CD4-positive, alpha-beta T cell treated with Interleukin-2 at 100 ng/mL for 4 hours (primary cell): ENCODE measurements around the gene UMOD.

ENCODE experiments used
- DNase-seq: peaks from one replicate; pipeline ENCODE4 v3.0.0-alpha.2; 2020; ENCODE audit warnings: low spot score

UMOD gene

DNA sequence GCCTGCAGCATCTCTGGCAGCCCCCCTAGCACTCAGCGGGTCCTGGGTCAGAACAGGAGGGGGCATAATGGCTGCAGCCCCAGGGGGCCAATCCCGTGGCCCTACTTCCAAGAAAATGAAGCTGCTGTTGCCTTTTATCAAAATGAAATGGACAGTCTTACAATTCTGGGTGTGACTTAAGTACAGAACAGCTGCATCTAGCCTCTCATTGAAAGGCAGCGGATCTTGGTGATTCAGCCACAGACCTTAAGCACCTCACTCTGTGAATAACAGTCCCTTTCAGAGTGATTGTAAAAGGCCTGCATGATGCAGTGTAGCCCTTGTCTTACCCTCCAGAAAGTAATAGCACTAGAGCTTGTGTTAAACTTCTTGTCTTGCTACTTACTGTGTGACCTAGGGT, 11.5 kb upstream of the UMOD start:
- DNase-seq = no peak

- no peak for DNase-seq
Observed at GRCh38 chr16:20363191-20363590, 10.7 kb upstream of the UMOD start.

DNA sequence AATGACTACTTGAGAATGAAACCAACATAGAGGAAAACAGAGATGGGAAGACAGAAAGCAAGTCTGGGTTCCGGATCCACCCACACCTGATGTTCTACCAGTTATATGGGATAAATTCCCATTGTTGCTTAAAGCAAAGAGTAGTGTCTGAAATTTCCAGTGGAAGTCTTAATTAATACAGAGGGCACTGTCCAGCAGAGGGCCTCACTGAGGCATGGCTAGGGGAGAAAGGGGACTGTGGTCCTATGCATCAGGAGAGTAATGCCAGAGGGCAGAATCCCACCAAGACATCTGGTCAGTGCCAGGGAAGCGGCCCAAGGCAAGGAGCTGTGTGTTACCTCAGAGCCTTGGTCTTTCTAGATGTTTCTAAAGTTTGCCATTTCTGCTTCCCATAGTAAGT, 7.5 kb upstream of the UMOD start:
- DNase-seq = no peak

GRCh38 chr16:20355114-20355782, 2.7 kb upstream of the UMOD start:
- DNase-seq = no peak

GRCh38 chr16:20353379-20353778, 864 bp upstream of the UMOD start:
- no peak for DNase-seq

DNA sequence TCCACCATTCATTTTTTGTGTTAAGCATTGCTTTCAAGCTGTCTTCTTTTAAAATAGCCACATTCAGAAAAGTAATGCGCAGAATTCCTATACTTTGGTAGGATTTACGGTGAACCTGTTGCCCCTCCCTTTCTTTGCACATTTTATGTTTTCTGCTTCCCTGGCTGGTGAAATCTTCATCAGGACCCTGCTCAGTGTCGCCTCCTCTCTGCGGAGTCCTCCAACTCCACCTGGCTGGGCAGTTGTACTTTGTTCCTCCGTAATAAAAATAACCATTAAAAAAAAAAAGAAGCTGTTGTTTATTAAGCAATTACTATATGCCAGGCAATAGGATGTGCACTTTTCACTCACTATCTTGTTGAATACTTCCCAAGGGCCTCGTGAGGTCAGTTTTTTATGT, 2.9 kb downstream of the UMOD start:
- no peak for DNase-seq

DNA sequence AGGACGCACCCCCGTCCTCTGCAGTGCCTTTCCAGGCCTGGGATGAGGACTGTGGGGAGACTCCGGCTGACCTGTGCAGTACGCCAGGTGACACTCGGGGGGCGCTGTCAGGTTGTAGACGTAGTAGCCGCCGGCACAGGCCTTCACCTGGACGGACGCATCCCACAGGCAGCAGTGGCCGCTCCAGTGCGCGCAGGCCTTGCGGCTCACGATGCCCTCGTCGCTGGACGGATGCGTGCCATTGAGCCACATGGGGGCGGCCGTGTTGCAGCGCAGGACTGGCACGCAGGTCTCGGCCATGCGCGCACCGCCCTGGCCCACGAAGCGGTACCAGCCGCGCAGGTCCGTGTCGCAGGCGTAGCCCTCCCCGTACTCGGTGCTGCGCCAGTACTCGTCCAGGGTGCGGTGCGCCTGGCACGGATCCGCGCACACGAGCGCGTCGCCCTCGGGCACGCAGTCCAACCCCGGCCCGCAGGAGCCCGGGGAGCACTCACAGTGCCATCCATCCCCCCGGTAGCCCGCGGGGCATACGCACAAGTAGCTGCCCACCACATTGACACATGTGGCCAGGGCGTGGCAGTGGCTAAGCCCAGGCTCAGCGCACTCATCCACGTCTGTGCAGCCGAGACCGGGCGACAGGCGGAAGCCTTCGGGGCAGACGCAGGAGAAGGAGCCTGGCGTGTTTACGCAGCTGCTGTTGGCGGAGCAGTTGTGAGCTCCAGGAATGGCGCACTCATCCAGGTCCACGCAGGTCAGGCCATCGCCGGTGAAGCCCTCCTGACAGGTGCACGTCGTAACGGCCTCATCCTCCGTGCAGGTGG, 3.9 kb downstream of the UMOD start:
- no peak for DNase-seq

DNA sequence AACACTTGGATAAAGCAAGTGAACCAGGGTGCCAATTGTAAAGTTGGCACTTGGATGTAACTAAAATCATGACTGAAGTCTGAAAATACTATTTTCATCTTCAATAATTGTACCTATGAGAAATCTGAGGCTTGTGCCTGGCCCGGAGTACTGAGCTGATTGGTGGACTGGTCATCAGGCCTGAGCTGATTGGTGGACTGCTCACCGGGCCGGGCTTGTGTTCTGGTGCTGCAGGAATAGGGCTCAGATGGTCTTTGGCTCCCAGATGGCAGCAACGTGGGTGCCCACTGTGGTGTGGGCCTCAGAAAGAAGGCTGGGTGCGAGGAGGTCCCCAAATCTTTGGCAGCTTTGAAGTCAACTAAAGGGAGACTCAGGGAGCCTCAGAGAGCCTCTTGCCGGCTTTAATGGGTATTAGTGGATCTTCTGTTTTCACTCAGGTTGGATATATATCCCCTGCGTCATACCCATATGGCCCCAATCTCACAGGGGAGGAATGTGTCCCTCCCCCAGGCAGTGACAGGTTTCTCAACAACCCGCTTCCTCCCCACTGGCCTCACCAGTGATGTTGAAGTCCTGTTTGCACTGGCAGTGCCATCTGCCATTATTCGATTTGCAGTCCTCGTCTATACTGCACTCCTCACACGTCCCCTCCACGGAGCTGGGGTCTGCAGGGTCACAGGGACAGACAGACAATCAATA, 4.7 kb downstream of the UMOD start:
- DNase-seq = no peak

DNA sequence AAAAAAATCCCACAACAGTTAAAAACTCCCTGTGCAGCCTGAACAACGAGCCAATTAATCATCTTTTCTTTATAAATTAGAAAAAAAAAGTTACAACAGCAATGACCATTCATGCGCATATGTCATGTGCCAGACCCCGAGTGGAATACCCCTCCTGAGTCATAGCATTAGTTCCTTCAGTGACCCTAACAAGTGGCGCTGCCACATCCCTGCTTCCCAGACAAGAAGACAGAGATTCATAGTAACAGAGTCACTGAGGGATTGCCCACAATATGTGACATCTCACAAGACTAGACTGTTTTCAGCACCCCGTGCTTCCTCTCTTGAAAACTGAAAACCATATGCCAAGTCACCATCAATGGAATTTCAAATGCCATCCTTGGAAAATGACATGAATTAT, 7.9 kb downstream of the UMOD start:
- DNase-seq = no peak

GRCh38 chr16:20339744-20340143, 12.8 kb downstream of the UMOD start:
- no peak for DNase-seq

DNA sequence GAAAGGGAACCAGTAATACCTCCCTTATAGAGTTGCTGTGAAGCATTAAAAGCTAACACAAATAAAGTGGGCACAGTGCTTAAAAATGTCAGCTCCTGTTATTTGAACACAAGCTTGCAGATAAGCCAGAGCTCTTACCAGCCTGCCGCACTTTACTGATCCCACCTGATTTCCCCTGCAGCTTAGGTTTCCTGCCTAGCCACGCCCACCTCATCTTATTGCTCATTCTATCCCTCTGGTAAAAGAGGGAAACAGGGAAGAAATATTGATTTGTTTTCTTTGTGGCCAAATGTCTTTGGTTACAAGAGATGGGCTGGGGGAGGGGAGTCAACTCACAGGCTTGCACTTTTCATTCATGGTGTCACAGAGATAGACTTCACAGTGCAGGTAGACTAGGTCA, 15.6 kb downstream of the UMOD start:
- DNase-seq = no peak

- no peak for DNase-seq
Observed at GRCh38 chr16:20334396-20334795, 18.1 kb downstream of the UMOD start.

GRCh38 chr16:20333120-20333519, 19.4 kb downstream of the UMOD start:
- DNase-seq = no peak

GRCh38 chr16:20332411-20332810, 20.1 kb downstream of the UMOD start:
- DNase-seq = no peak

GRCh38 chr16:20331635-20332034, 20.9 kb downstream of the UMOD start:
- DNase-seq = no peak

GRCh38 chr16:20329392-20330138, 22.9 kb downstream of the UMOD start:
- no peak for DNase-seq

DNA sequence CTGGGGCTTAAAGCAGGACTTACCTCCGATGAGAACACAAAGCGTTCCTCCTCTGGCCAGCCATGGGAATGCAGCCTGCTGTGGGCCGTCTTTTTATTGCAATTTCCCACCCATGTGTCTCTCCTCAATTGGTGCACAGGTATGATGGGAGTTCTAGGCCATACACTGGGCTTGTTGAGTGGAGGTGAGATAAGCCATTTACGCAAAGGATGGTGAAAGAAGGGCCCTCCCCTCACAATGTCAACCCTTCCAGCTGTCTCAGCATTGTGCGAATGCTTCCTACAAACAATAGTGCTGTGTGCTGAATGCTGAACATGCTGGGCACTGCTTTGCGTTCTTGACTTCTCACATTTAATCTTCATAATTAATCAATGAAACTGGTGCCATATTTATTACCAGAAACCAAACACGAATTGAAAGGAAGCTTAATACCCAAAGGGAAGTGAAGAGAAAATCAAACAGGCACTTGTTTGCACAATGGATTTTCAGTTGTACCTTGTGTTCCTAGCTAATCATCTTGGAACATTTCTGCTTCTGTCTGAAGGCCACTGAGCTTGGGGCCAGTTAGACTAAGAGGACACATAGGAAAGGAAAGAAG, 25.0 kb downstream of the UMOD start, which contains the start of gene GP2:
Gene GP2 (minus strand): TSS at position 70 of the 598 bp plus-strand sequence. CDS start 1,082 bp downstream, outside the sequence.
- DNase-seq = no peak

- DNase-seq = no peak
Observed at GRCh38 chr16:20326321-20326720, 26.2 kb downstream of the UMOD start.

DNA sequence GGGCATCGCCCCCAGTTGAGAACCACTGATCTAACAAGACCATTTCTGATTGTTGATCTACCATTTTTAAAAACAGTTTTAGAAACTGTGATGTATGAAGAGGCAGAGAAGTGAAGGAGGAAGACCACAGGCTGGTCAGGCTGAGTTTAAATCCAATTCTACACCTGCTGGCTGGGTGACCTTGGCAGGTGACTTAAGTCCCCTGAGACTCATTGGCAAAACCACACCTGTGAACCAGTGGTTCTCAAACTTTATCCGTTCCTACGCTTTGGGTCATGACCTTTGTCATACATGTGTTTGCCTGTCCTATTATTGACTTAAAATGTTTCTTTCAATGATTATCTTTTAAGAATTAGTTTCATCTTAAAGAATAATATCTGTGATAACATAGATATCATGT, 27.5 kb downstream of the UMOD start:
- DNase-seq = no peak

GRCh38 chr16:20323591-20324117, 28.9 kb downstream of the UMOD start:
- no peak for DNase-seq

- no peak for DNase-seq
Observed at GRCh38 chr16:20322696-20323095, 29.8 kb downstream of the UMOD start.

DNA sequence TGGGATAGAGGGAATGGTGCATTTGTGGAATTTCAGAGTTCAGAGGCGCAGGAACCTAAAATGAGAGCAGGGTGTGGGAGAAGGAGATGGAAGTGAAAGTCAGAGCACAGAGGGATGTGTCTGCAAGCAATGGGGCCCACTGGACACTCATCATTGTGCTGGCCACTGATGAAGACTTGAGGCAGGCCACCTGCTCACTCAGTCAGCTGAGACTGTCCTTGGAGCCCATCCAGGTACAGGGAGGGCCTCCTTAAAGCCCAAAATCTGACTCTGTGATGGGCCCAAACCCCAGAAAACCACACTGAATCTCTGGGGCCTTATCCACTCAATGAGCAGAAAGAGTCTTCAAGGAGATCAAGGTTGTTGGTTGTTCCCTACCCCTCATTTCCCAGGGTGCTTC, 30.8 kb downstream of the UMOD start:
- no peak for DNase-seq
